Activated CD8-positive, alpha-beta T cell treated with anti-CD3 and anti-CD28 coated beads for 36 hours (primary cell): ENCODE measurements around the gene OPRM1. TPM values are rescaled to one million over a fixed set of nuclear protein-coding genes. Genes with fewer than 3 reads are reported as not detected.

Experiments
- ATAC-seq: fragments of 200-7000 bp; cut with Tn5 transposase; one replicate; pipeline ENCODE4 v1.10.0; 2021; ENCODE audit warnings: mild to moderate bottlenecking, moderate library complexity
- CTCF ChIA-PET: fragments of 350-600 bp; sonication (Branson Sonifier 250); formaldehyde crosslinking; loops from one replicate; lab custom pipeline; 2021; ENCODE audit warnings: antibody characterized with exemption; lab: Charles Lee
- POLR2A ChIA-PET: fragments of 350-600 bp; sonication (Branson Sonifier 250); formaldehyde crosslinking; loops from one replicate; lab custom pipeline; 2021; ENCODE audit warnings: antibody characterized with exemption; lab: Charles Lee
- DNase-seq: peaks from one replicate; pipeline ENCODE4 v3.0.0-alpha.2; 2020
- H3K27ac Mint-ChIP-seq: one replicate; pipeline ENCODE4 v1.8.0; 2021; ENCODE audit warnings: mild to moderate bottlenecking, mixed read lengths
- H3K27me3 Mint-ChIP-seq: one replicate; pipeline ENCODE4 v1.8.0; 2021; ENCODE audit warnings: mixed read lengths
- H3K36me3 Mint-ChIP-seq: one replicate; pipeline ENCODE4 v1.8.0; 2021; ENCODE audit warnings: low read depth, mixed read lengths
- H3K4me1 Mint-ChIP-seq: one replicate; pipeline ENCODE4 v1.8.0; 2021; ENCODE audit warnings: low read depth, mixed read lengths
- H3K4me3 Mint-ChIP-seq: one replicate; pipeline ENCODE4 v1.8.0; 2021; ENCODE audit warnings: mild to moderate bottlenecking, moderate library complexity, mixed read lengths
- H3K9me3 Mint-ChIP-seq: one replicate; pipeline ENCODE4 v1.8.0; 2021; ENCODE audit warnings: mixed read lengths
- intact Hi-C: fragments of 100-400 bp; cut with micrococcal nuclease; formaldehyde crosslinking; loops from one replicate; pipeline ENCODE4 v1.10.0; 2022
- total RNA-seq, 2 experiments: library from RNA; stranded (reverse); gene quantifications; one replicate each; pipeline ENCODE4 v1.2.3, GENCODE V29; 2021
- TF ChIP-seq, protein P1 (sequence below): fragments of 200-600 bp; IDR thresholded peaks from one replicate; pipeline ENCODE4 v1.8.0; 2022; ENCODE audit warnings: antibody characterized with exemption, mild to moderate bottlenecking

OPRM1 gene
- total RNA-seq, 2 experiments from 2014 or later = not detected

DNA sequence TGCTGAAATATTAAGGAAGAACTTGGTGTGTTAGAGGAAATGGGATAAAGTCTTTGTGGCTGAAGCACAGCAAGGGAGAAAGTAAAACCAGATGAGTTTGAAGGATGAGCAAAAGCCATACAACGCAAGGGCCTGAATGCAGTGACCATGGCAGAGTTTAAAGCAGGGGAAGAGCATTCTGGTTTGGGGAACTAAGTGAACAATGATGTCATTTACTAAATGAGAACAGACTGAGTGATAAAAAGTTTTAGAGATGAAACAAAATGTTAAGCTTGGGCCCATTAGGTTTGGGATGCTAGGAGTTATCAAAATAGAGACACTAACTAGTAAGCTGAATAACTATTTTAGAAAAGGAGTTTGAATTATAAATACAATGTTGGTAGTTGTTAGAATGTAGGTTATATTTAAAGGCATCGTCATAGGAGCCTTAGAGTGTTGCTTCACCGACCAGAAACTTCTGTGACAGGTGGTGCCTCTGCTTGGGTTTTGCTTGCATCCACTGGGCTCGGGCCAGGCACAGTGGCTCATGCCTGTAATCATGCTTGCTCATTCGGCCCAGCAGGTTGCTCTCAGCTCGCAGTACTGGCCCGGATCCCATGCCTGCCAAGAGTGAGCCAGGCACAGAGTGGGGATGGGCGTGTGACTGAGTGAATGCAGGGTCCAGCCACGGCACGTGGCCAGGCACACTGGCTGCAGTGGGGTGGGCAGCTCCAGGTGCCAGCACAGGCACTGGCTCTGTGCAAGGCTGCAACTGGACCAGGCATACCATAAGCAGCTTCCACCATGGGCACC is 37.4 kb upstream of the OPRM1 start:
- no peaks in the 10 kb centered on the region for H3K4me1 Mint-ChIP-seq
- no peaks in the 10 kb centered on the region for H3K36me3 Mint-ChIP-seq
- no peak overlapping the region for H3K4me3 Mint-ChIP-seq
- ChIA-PET CTCF (no interaction called here), POLR2A (no interaction called here)
- H3K9me3 Mint-ChIP-seq = no peaks in the 10 kb centered on the region
- ATAC-seq (no peak), DNase-seq (no peak)
- H3K27ac Mint-ChIP-seq = no peak overlapping the region
- intact Hi-C loops = no loop called here
- H3K27me3 Mint-ChIP-seq = peaks cover 2% of the 10 kb centered on the region
- TF ChIP-seq, protein P1, sequence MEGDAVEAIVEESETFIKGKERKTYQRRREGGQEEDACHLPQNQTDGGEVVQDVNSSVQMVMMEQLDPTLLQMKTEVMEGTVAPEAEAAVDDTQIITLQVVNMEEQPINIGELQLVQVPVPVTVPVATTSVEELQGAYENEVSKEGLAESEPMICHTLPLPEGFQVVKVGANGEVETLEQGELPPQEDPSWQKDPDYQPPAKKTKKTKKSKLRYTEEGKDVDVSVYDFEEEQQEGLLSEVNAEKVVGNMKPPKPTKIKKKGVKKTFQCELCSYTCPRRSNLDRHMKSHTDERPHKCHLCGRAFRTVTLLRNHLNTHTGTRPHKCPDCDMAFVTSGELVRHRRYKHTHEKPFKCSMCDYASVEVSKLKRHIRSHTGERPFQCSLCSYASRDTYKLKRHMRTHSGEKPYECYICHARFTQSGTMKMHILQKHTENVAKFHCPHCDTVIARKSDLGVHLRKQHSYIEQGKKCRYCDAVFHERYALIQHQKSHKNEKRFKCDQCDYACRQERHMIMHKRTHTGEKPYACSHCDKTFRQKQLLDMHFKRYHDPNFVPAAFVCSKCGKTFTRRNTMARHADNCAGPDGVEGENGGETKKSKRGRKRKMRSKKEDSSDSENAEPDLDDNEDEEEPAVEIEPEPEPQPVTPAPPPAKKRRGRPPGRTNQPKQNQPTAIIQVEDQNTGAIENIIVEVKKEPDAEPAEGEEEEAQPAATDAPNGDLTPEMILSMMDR = no peak

DNA sequence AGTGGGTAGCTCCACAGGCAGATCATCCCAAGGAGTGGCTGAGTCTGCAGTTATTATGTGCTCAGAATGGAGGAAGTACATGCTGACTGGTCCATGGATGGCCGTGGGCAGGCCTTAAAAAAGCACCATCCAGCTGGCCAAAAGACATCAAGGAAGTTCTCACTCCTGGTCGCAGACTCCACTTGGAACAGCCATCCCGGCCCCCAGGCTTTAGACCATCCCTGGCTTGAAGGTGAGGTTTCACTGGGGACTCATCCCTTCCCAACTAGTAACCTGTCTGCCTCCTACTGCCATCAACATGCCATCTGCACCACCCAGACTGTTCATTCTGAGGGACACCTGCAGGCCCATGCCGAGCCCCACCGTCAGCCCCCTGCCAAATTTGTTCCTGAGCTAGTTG is 36.1 kb upstream of the OPRM1 start:
- intact Hi-C loops = no loop called here
- ChIA-PET POLR2A (no interaction called here), CTCF (interaction anchor here (0.6 kb wide), 1 partner anchor 8 kb away, joined by 3 read pairs; no protein-coding TSS in a partner anchor)
- Mint-ChIP-seq H3K4me3 (no peak overlapping the region), H3K36me3 (no peaks in the 10 kb centered on the region), H3K27ac (no peak overlapping the region), H3K27me3 (peaks cover 2% of the 10 kb centered on the region), H3K9me3 (no peaks in the 10 kb centered on the region), H3K4me1 (no peaks in the 10 kb centered on the region)
- ATAC-seq (no peak), DNase-seq (no peak)
- TF ChIP-seq, protein P1 = no peak

DNA sequence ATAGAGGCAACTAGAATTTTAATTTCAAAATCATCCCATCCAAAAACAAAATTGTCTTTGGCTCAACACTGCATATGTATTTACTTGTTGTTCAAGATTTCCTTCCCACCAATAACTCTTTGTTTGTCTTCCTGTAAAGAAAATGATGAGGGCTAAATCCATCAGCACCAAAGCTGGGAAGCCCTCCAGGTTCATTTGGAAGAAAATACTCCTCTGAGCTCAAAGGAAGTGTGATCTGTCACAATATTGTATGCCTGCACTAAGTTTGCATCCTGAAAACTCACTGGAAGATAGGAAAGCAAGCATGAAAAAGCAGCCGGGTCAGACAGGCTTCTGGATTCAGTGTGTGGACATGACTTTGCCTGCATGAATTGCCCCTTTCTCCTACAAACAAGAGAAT is 28.7 kb upstream of the OPRM1 start:
- peaks cover 2% of the 10 kb centered on the region for H3K27me3 Mint-ChIP-seq

DNA sequence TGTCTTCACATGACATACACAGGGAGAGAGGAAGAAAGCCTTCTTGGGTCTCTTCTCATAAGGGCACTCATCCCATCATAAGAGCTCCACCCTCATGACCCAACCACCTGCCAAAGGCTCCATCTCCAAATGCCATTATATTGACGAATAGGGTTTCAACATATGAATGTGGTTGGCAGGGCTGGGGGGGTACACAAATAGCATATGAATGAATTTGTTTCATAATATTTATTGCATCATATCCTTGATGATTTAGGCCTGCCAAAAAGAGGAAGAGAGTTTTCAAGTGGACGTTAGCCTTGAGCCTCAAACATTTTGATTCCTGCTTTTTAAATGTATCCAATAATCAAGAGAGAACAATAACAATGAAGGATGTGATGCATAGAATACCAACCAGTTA is 26.2 kb upstream of the OPRM1 start:
- Mint-ChIP-seq H3K4me3 (no peak overlapping the region), H3K4me1 (no peaks in the 10 kb centered on the region), H3K27me3 (peaks cover 2% of the 10 kb centered on the region), H3K9me3 (no peaks in the 10 kb centered on the region), H3K27ac (no peak overlapping the region), H3K36me3 (no peaks in the 10 kb centered on the region)
- POLR2A ChIA-PET = no interaction called here
- TF ChIP-seq, protein P1 = no peak
- CTCF ChIA-PET = no interaction called here
- ATAC-seq (no peak), DNase-seq (no peak)
- intact Hi-C loops = no loop called here

More for the DNA sequence above, 28.7 kb upstream of the OPRM1 start:
- intact Hi-C loops = no loop called here
- DNase-seq (no peak), ATAC-seq (no peak)
- TF ChIP-seq, protein P1 = no peak
- Mint-ChIP-seq H3K4me1 (no peaks in the 10 kb centered on the region), H3K9me3 (no peaks in the 10 kb centered on the region), H3K36me3 (no peaks in the 10 kb centered on the region), H3K27ac (no peak overlapping the region), H3K4me3 (no peak overlapping the region)
- POLR2A ChIA-PET = no interaction called here
- CTCF ChIA-PET = no interaction called here

DNA sequence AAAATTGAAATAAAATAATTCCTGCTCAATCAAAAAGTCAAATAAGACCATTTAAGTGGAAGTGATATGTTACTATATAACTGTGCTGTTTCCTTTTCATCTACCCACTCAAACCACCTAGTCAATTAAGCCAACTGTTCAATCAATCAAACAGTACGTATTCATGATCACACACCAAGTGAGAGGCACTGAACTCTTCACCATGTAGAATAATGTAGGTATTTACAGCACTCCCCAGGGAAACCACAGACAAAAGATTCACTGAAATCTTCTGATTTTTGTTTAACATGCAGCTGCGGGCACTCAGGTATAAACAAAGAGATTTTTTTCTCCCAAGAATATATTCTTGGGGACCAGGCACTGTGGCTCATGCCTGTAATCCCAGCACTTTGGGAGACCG is 21.3 kb upstream of the OPRM1 start:
- intact Hi-C loops = no loop called here
- DNase-seq (no peak), ATAC-seq (no peak)
- Mint-ChIP-seq H3K27me3 (no peaks in the 10 kb centered on the region), H3K27ac (no peak overlapping the region), H3K4me1 (no peaks in the 10 kb centered on the region), H3K9me3 (no peaks in the 10 kb centered on the region), H3K36me3 (no peaks in the 10 kb centered on the region), H3K4me3 (no peak overlapping the region)
- ChIA-PET POLR2A (no interaction called here), CTCF (no interaction called here)
- TF ChIP-seq, protein P1 = no peak
